ENCODE measurements around the gene WDR75. TPM values are rescaled to one million over a fixed set of nuclear protein-coding genes. Genes with fewer than 3 reads are reported as not detected.
"Not testable (repeated sequence)": the region's sequence is repeated elsewhere in the genome, so short reads cannot be mapped to it uniquely, and the experiment has no call there.

The WDR75 gene
- polyA plus RNA-seq, 1 donor, result 41.2 TPM

GRCh38 chr2:189411860-189412259 lies 29.4 kb upstream of the WDR75 start:
- H3K9me3 ChIP-seq (ENCODE audit: control insufficient read depth, low read depth, low read length), result no peaks in the 10 kb centered on the region
- peak; percentile 49 to 58 for DNase-seq
- H3K4me3 ChIP-seq (ENCODE audit: low read length), result no peak overlapping the region
- H3K36me3 ChIP-seq (ENCODE audit: control insufficient read depth, insufficient read depth, low read length), result no peaks in the 10 kb centered on the region
- WGBS (ENCODE audit: insufficient coverage, low lambda C conversion rate), result 25% methylated on average over 3 of the region's 5 CpGs
- H3K27ac ChIP-seq (ENCODE audit: low read length), result peak overlapping the region; percentile 32
- H3K27me3 ChIP-seq (ENCODE audit: control insufficient read depth, insufficient read depth, low read length), result no peaks in the 10 kb centered on the region
- H3K4me1 ChIP-seq (ENCODE audit: control insufficient read depth, insufficient read depth, low read length), result no peaks in the 10 kb centered on the region

GRCh38 chr2:189412330-189412953 lies 28.8 kb upstream of the WDR75 start:
- H3K4me1 ChIP-seq (ENCODE audit: control insufficient read depth, insufficient read depth, low read length), result no peaks in the 10 kb centered on the region
- no peaks in the 10 kb centered on the region for H3K36me3 ChIP-seq (ENCODE audit: control insufficient read depth, insufficient read depth, low read length)
- H3K27ac ChIP-seq (ENCODE audit: low read length), result no peak overlapping the region
- H3K9me3 ChIP-seq (ENCODE audit: control insufficient read depth, low read depth, low read length), result no peaks in the 10 kb centered on the region
- no peak overlapping the region for H3K4me3 ChIP-seq (ENCODE audit: low read length)
- no peaks in the 10 kb centered on the region for H3K27me3 ChIP-seq (ENCODE audit: control insufficient read depth, insufficient read depth, low read length)
- WGBS (ENCODE audit: insufficient coverage, low lambda C conversion rate), result 35% methylated on average over 4 of the region's 4 CpGs
- peak; percentile 22 to 29 for DNase-seq

GRCh38 chr2:189413249-189413648 lies 28.0 kb upstream of the WDR75 start:
- H3K36me3 ChIP-seq (ENCODE audit: control insufficient read depth, insufficient read depth, low read length), result no peaks in the 10 kb centered on the region
- H3K4me1 ChIP-seq (ENCODE audit: control insufficient read depth, insufficient read depth, low read length), result no peaks in the 10 kb centered on the region
- H3K9me3 ChIP-seq (ENCODE audit: control insufficient read depth, low read depth, low read length), result no peaks in the 10 kb centered on the region
- H3K4me3 ChIP-seq (ENCODE audit: low read length), result no peak overlapping the region
- DNase-seq, result no peak
- no peaks in the 10 kb centered on the region for H3K27me3 ChIP-seq (ENCODE audit: control insufficient read depth, insufficient read depth, low read length)
- 100% methylated on average over 3 of the region's 4 CpGs for WGBS (ENCODE audit: insufficient coverage, low lambda C conversion rate)
- H3K27ac ChIP-seq (ENCODE audit: low read length), result no peak overlapping the region

GRCh38 chr2:189421644-189422043 lies 19.6 kb upstream of the WDR75 start:
- Histone ChIP-seq H3K27me3 (ENCODE audit: control insufficient read depth, insufficient read depth, low read length) (no peaks in the 10 kb centered on the region), H3K27ac (ENCODE audit: low read length) (no peak overlapping the region), H3K4me1 (ENCODE audit: control insufficient read depth, insufficient read depth, low read length) (no peaks in the 10 kb centered on the region), H3K4me3 (ENCODE audit: low read length) (no peak overlapping the region), H3K9me3 (ENCODE audit: control insufficient read depth, low read depth, low read length) (no peaks in the 10 kb centered on the region), H3K36me3 (ENCODE audit: control insufficient read depth, insufficient read depth, low read length) (no peaks in the 10 kb centered on the region)
- DNase-seq, result no peak
- no CpG with 5 or more reads among the region's 1 CpG for WGBS (ENCODE audit: insufficient coverage, low lambda C conversion rate)

GRCh38 chr2:189424961-189425360 lies 16.3 kb upstream of the WDR75 start:
- DNase-seq, result no peak
- H3K4me3 ChIP-seq (ENCODE audit: low read length), result no peak overlapping the region
- no peaks in the 10 kb centered on the region for H3K36me3 ChIP-seq (ENCODE audit: control insufficient read depth, insufficient read depth, low read length)
- 80% methylated on average over 1 of the region's 2 CpGs for WGBS (ENCODE audit: insufficient coverage, low lambda C conversion rate)
- no peaks in the 10 kb centered on the region for H3K9me3 ChIP-seq (ENCODE audit: control insufficient read depth, low read depth, low read length)
- no peak overlapping the region for H3K27ac ChIP-seq (ENCODE audit: low read length)
- no peaks in the 10 kb centered on the region for H3K27me3 ChIP-seq (ENCODE audit: control insufficient read depth, insufficient read depth, low read length)
- H3K4me1 ChIP-seq (ENCODE audit: control insufficient read depth, insufficient read depth, low read length), result peaks cover 5% of the 10 kb centered on the region

- Histone ChIP-seq H3K9me3 (ENCODE audit: control insufficient read depth, low read depth, low read length) (no peaks in the 10 kb centered on the region), H3K27me3 (ENCODE audit: control insufficient read depth, insufficient read depth, low read length) (no peaks in the 10 kb centered on the region), H3K4me1 (ENCODE audit: control insufficient read depth, insufficient read depth, low read length) (peaks cover 5% of the 10 kb centered on the region), H3K4me3 (ENCODE audit: low read length) (no peak overlapping the region), H3K27ac (ENCODE audit: low read length) (no peak overlapping the region), H3K36me3 (ENCODE audit: control insufficient read depth, insufficient read depth, low read length) (no peaks in the 10 kb centered on the region)
- WGBS (ENCODE audit: insufficient coverage, low lambda C conversion rate), result no CpG with 5 or more reads among the region's 1 CpG
- DNase-seq, result no peak
These were observed 15.6 kb upstream of the WDR75 start for GRCh38 chr2:189425676-189426075.

GRCh38 chr2:189426886-189427285 lies 14.4 kb upstream of the WDR75 start:
- DNase-seq, result no peak
- Histone ChIP-seq H3K27ac (ENCODE audit: low read length) (no peak overlapping the region), H3K4me3 (ENCODE audit: low read length) (no peak overlapping the region), H3K9me3 (ENCODE audit: control insufficient read depth, low read depth, low read length) (no peaks in the 10 kb centered on the region), H3K27me3 (ENCODE audit: control insufficient read depth, insufficient read depth, low read length) (no peaks in the 10 kb centered on the region), H3K36me3 (ENCODE audit: control insufficient read depth, insufficient read depth, low read length) (no peaks in the 10 kb centered on the region), H3K4me1 (ENCODE audit: control insufficient read depth, insufficient read depth, low read length) (peaks cover 5% of the 10 kb centered on the region)
- WGBS (ENCODE audit: insufficient coverage, low lambda C conversion rate), result no CpG with 5 or more reads among the region's 2 CpGs

GRCh38 chr2:189427872-189428271 lies 13.4 kb upstream of the WDR75 start:
- H3K27me3 ChIP-seq (ENCODE audit: control insufficient read depth, insufficient read depth, low read length), result no peaks in the 10 kb centered on the region
- peak overlapping the region; percentile 11 for H3K27ac ChIP-seq (ENCODE audit: low read length)
- no peaks in the 10 kb centered on the region for H3K36me3 ChIP-seq (ENCODE audit: control insufficient read depth, insufficient read depth, low read length)
- no peak overlapping the region for H3K4me3 ChIP-seq (ENCODE audit: low read length)
- no CpG with 5 or more reads among the region's 2 CpGs for whole genome bisulfite sequencing (ENCODE audit: insufficient coverage, low lambda C conversion rate)
- H3K4me1 ChIP-seq (ENCODE audit: control insufficient read depth, insufficient read depth, low read length), result peaks cover 5% of the 10 kb centered on the region
- DNase-seq, result peak; percentile 31 to 58
- no peaks in the 10 kb centered on the region for H3K9me3 ChIP-seq (ENCODE audit: control insufficient read depth, low read depth, low read length)

GRCh38 chr2:189430448-189430847 lies 10.8 kb upstream of the WDR75 start:
- not testable (repeated sequence) for H3K27me3 ChIP-seq (ENCODE audit: control insufficient read depth, insufficient read depth, low read length); H3K36me3 ChIP-seq (ENCODE audit: control insufficient read depth, insufficient read depth, low read length)
- no CpG with 5 or more reads among the region's 2 CpGs for WGBS (ENCODE audit: insufficient coverage, low lambda C conversion rate)

GRCh38 chr2:189435803-189436202 lies 5.5 kb upstream of the WDR75 start:
- DNase-seq; H3K27me3 ChIP-seq (ENCODE audit: control insufficient read depth, insufficient read depth, low read length): not testable (repeated sequence)
- no CpG with 5 or more reads among the region's 4 CpGs for WGBS (ENCODE audit: insufficient coverage, low lambda C conversion rate)

More at GRCh38 chr2:189430448-189430847, 10.8 kb upstream of the WDR75 start:
- H3K27ac ChIP-seq (ENCODE audit: low read length); DNase-seq; H3K9me3 ChIP-seq (ENCODE audit: control insufficient read depth, low read depth, low read length); H3K4me3 ChIP-seq (ENCODE audit: low read length); H3K4me1 ChIP-seq (ENCODE audit: control insufficient read depth, insufficient read depth, low read length): not testable (repeated sequence)

GRCh38 chr2:189437926-189438325 lies 3.3 kb upstream of the WDR75 start:
- 71% methylated on average over 1 of the region's 1 CpG for WGBS (ENCODE audit: insufficient coverage, low lambda C conversion rate)
- H3K36me3 ChIP-seq (ENCODE audit: control insufficient read depth, insufficient read depth, low read length), result no peaks in the 10 kb centered on the region
- H3K9me3 ChIP-seq (ENCODE audit: control insufficient read depth, low read depth, low read length), result no peaks in the 10 kb centered on the region
- no peak overlapping the region for H3K27ac ChIP-seq (ENCODE audit: low read length)
- no peak overlapping the region for H3K4me3 ChIP-seq (ENCODE audit: low read length)
- DNase-seq, result no peak
- H3K4me1 ChIP-seq (ENCODE audit: control insufficient read depth, insufficient read depth, low read length), result peaks cover 5% of the 10 kb centered on the region
- no peaks in the 10 kb centered on the region for H3K27me3 ChIP-seq (ENCODE audit: control insufficient read depth, insufficient read depth, low read length)

More at GRCh38 chr2:189435803-189436202, 5.5 kb upstream of the WDR75 start:
- H3K4me1 ChIP-seq (ENCODE audit: control insufficient read depth, insufficient read depth, low read length); H3K36me3 ChIP-seq (ENCODE audit: control insufficient read depth, insufficient read depth, low read length); H3K4me3 ChIP-seq (ENCODE audit: low read length); H3K27ac ChIP-seq (ENCODE audit: low read length); H3K9me3 ChIP-seq (ENCODE audit: control insufficient read depth, low read depth, low read length): not testable (repeated sequence)

Measured in large intestine (tissue), 3 donors.